Type B pancreatic cell (in vitro differentiated cells): Measurements from ENCODE around the gene BEGAIN. TPM values are rescaled to one million over a fixed set of nuclear protein-coding genes. Genes with fewer than 3 reads are reported as not detected.
"Not testable (repeated sequence)": the region's sequence is repeated elsewhere in the genome, so short reads cannot be mapped to it uniquely, and the experiment has no call there.

Experiments used
- DNase-seq: peaks from one replicate; pipeline ENCODE4 v3.0.0; 2021; ENCODE audit warnings: mixed read lengths; ENCODE audit not compliant: unreplicated experiment; ENCODE audit errors: extremely low spot score
- H3K27ac Mint-ChIP-seq: 2 replicates; pipeline ENCODE4 v1.8.0; 2021; ENCODE audit warnings: mild to moderate bottlenecking, mixed read lengths
- H3K27me3 Mint-ChIP-seq: 2 replicates; pipeline ENCODE4 v1.8.0; 2021; ENCODE audit warnings: mixed read lengths
- H3K36me3 Mint-ChIP-seq: 2 replicates; pipeline ENCODE4 v1.8.0; 2021; ENCODE audit warnings: mixed read lengths
- H3K4me1 Mint-ChIP-seq: one replicate; pipeline ENCODE4 v1.8.0; 2021; ENCODE audit warnings: mixed read lengths; ENCODE audit not compliant: unreplicated experiment
- H3K4me3 Mint-ChIP-seq: 2 replicates; pipeline ENCODE4 v1.8.0; 2021; ENCODE audit warnings: mild to moderate bottlenecking, mixed read lengths
- H3K9me3 Mint-ChIP-seq: 2 replicates; pipeline ENCODE4 v1.8.0; 2021; ENCODE audit warnings: mixed read lengths
- total RNA-seq: library from RNA; stranded (reverse); gene quantifications from 2 replicates; pipeline ENCODE4 v1.2.1, GENCODE V29; 2021; ENCODE audit warnings: low replicate concordance
- TF ChIP-seq, protein P1 (sequence below): fragments of 200-600 bp; sonication (generic); conservative IDR thresholded peaks from 2 replicates; pipeline ENCODE4 v1.5.0; 2021; ENCODE audit warnings: antibody characterized with exemption, mild to moderate bottlenecking

BEGAIN gene
- total RNA-seq, 1 donor from 2014 or later: 1.9 TPM

DNA sequence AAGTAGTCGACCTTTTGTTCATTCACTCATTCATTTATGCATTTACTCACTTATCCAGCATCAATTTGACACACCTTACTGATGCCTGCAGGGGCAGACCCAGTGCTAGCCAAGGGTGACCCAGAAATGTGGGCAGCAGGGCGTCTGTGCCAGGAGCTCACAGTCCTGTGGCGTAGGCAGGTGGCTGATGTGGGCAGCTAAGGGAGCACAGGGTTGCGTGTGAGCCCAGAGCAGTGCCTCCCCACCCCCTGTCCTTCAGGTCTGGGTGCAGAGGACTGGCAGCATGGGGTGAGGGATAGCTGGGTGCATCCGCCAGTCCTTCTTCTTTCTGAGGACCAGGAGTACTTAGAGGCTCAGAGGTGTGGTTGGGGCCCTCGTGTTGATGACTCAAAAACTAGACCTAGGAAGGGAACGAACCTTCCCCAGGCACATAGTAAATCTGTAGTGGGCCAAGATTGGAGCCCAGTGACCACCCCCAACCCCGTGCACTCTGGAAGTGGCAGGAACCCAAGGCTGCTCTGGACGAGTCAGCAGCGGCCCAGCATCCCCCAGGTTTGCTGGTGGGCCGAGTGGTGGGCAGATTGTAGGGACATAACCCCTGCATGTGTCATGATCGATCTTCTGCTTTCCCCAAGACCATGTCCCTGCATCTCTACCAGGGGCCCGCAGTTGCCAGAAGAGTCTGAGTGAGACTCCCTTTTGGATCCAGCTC is 63.9 kb downstream of the BEGAIN start:
- no peaks in the 10 kb centered on the region for H3K27me3 Mint-ChIP-seq
- DNase-seq: no peak
- no peaks in the 10 kb centered on the region for H3K9me3 Mint-ChIP-seq
- H3K4me3 Mint-ChIP-seq: no peak overlapping the region
- H3K36me3 Mint-ChIP-seq: no peaks in the 10 kb centered on the region
- peaks cover 4% of the 10 kb centered on the region for H3K4me1 Mint-ChIP-seq
- no peak overlapping the region for H3K27ac Mint-ChIP-seq
- TF ChIP-seq, protein P1, sequence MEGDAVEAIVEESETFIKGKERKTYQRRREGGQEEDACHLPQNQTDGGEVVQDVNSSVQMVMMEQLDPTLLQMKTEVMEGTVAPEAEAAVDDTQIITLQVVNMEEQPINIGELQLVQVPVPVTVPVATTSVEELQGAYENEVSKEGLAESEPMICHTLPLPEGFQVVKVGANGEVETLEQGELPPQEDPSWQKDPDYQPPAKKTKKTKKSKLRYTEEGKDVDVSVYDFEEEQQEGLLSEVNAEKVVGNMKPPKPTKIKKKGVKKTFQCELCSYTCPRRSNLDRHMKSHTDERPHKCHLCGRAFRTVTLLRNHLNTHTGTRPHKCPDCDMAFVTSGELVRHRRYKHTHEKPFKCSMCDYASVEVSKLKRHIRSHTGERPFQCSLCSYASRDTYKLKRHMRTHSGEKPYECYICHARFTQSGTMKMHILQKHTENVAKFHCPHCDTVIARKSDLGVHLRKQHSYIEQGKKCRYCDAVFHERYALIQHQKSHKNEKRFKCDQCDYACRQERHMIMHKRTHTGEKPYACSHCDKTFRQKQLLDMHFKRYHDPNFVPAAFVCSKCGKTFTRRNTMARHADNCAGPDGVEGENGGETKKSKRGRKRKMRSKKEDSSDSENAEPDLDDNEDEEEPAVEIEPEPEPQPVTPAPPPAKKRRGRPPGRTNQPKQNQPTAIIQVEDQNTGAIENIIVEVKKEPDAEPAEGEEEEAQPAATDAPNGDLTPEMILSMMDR: no peak

- TF ChIP-seq, protein P1: no peak
- no peak overlapping the region for H3K27ac Mint-ChIP-seq
- DNase-seq: no peak
- H3K9me3 Mint-ChIP-seq: no peaks in the 10 kb centered on the region
- H3K27me3 Mint-ChIP-seq: no peaks in the 10 kb centered on the region
- no peak overlapping the region for H3K4me3 Mint-ChIP-seq
- H3K4me1 Mint-ChIP-seq: peaks cover 4% of the 10 kb centered on the region
- no peaks in the 10 kb centered on the region for H3K36me3 Mint-ChIP-seq
Measured at GRCh38 chr14:100522616-100523099, 64.6 kb downstream of the BEGAIN start.

- not testable (repeated sequence) for H3K9me3 Mint-ChIP-seq, H3K4me1 Mint-ChIP-seq, H3K4me3 Mint-ChIP-seq, H3K27ac Mint-ChIP-seq, DNase-seq, H3K27me3 Mint-ChIP-seq, H3K36me3 Mint-ChIP-seq
Measured at GRCh38 chr14:100506053-100506452, 81.2 kb downstream of the BEGAIN start.

- TF ChIP-seq, protein P1: no peak
- H3K36me3 Mint-ChIP-seq: peaks cover 5% of the 10 kb centered on the region
- H3K9me3 Mint-ChIP-seq: no peaks in the 10 kb centered on the region
- H3K4me3 Mint-ChIP-seq: no peak overlapping the region
- H3K4me1 Mint-ChIP-seq: no peaks in the 10 kb centered on the region
- no peak for DNase-seq
- H3K27me3 Mint-ChIP-seq: no peaks in the 10 kb centered on the region
- H3K27ac Mint-ChIP-seq: no peak overlapping the region
Measured at GRCh38 chr14:100504372-100505078, 82.7 kb downstream of the BEGAIN start.

- Mint-ChIP-seq H3K27ac (no peak overlapping the region), H3K36me3 (peaks cover 5% of the 10 kb centered on the region), H3K4me3 (no peak overlapping the region), H3K9me3 (no peaks in the 10 kb centered on the region), H3K4me1 (no peaks in the 10 kb centered on the region), H3K27me3 (no peaks in the 10 kb centered on the region)
- DNase-seq: no peak
- TF ChIP-seq, protein P1: no peak
Measured at GRCh38 chr14:100503251-100503650, 84.0 kb downstream of the BEGAIN start.

DNA sequence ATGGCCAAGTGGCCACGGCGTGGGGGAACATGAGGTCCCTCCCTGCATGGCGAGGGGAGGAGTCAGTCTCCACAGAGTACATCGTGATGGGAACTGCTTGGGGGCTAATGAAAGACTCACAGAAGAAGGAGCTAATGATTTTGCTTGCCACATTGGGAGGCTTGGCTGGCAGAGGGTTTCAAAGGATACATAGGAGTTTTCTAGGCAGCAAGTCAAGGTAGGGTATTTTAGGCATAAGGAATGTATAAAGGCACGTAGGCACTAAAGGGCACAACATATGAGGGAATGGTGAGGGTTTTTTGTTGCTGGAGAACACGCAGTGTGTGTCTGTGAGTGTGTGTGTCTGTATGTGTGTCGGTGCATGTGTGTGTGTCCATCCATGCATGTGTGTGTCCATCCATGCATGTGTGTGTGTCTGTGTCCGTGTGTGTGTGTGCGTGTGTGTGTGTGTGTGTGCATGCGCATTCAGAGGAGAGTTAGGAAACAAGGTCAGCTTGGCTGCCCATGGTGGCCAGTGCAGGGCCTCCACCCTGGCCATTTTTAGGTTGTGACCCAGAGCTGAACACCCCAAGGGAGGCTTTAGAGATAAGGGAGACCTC is 84.5 kb downstream of the BEGAIN start:
- Mint-ChIP-seq H3K27me3 (no peaks in the 10 kb centered on the region), H3K9me3 (no peaks in the 10 kb centered on the region), H3K36me3 (peaks cover 5% of the 10 kb centered on the region), H3K27ac (no peak overlapping the region), H3K4me1 (no peaks in the 10 kb centered on the region), H3K4me3 (no peak overlapping the region)
- TF ChIP-seq, protein P1: no peak
- no peak for DNase-seq
